Measurements from ENCODE around the gene COA1. TPM values are rescaled to one million over a fixed set of nuclear protein-coding genes. Genes with fewer than 3 reads are reported as not detected.
A peak's percentile ranks its signal among the peaks of the same experiment; 100 is the strongest.
"Not testable (repeated sequence)": the region's sequence is repeated elsewhere in the genome, so short reads cannot be mapped to it uniquely, and the experiment has no call there.

COA1 gene
- total RNA-seq, 2 experiments from 2014 or later: 56.0 to 57.3 TPM

GRCh38 chr7:43640679-43641078 is 88.6 kb downstream of the COA1 start:
- Mint-ChIP-seq H3K4me3 (no peak overlapping the region), H3K27me3 (no peaks in the 10 kb centered on the region), H3K36me3 (ENCODE audit: low read depth) (peaks cover 89% of the 10 kb centered on the region), H3K9me3 (no peaks in the 10 kb centered on the region), H3K4me1 (peaks cover 58% of the 10 kb centered on the region), H3K27ac (no peak overlapping the region)
- ChIA-PET CTCF (interaction anchor here (1.2 to 1.7 kb wide), 2 partner anchors 59 kb away, joined by 8 to 12 read pairs; partner anchors contain the start of gene STK17A), POLR2A (interaction anchor here (1.3 to 3.6 kb wide), 4 partner anchors 8 to 58 kb away, joined by 4 to 19 read pairs (median 6); partner anchors contain the start of gene STK17A)
- DNase-seq: no peak

GRCh38 chr7:43639858-43640491 is 89.3 kb downstream of the COA1 start:
- H3K36me3 Mint-ChIP-seq (ENCODE audit: low read depth): peaks cover 88% of the 10 kb centered on the region
- H3K27me3 Mint-ChIP-seq: no peaks in the 10 kb centered on the region
- POLR2A ChIA-PET: interaction anchor here (0.7 to 3.6 kb wide), 6 partner anchors 9 to 57 kb away, joined by 3 to 19 read pairs (median 4); partner anchors contain the start of gene STK17A
- DNase-seq: no peak
- H3K9me3 Mint-ChIP-seq: no peaks in the 10 kb centered on the region
- H3K4me1 Mint-ChIP-seq: peaks cover 57% of the 10 kb centered on the region
- no peak overlapping the region for H3K4me3 Mint-ChIP-seq
- no peak overlapping the region for H3K27ac Mint-ChIP-seq
- CTCF ChIA-PET: interaction anchor here (1.2 to 2.4 kb wide), 4 partner anchors 8 to 60 kb away, joined by 3 to 12 read pairs (median 7); partner anchors contain the start of gene STK17A

- ChIA-PET CTCF (interaction anchor here (1.3 to 2.4 kb wide), 3 partner anchors 10 to 63 kb away, joined by 6 to 16 read pairs (median 6); partner anchors contain the start of gene STK17A), POLR2A (interaction anchor here (1.9 to 3.6 kb wide), 2 partner anchors 11 to 52 kb away, joined by 5 to 19 read pairs; no protein-coding TSS in a partner anchor)
- no peak for DNase-seq
- no peaks in the 10 kb centered on the region for H3K9me3 Mint-ChIP-seq
- H3K27me3 Mint-ChIP-seq: no peaks in the 10 kb centered on the region
- H3K27ac Mint-ChIP-seq: peak overlapping the region; percentile 71
- peaks cover 43% of the 10 kb centered on the region for H3K4me1 Mint-ChIP-seq
- peaks cover 90% of the 10 kb centered on the region for H3K36me3 Mint-ChIP-seq (ENCODE audit: low read depth)
- H3K4me3 Mint-ChIP-seq: no peak overlapping the region
These were observed 92.1 kb downstream of the COA1 start for GRCh38 chr7:43637114-43637806.

- Mint-ChIP-seq H3K4me1 (peaks cover 52% of the 10 kb centered on the region), H3K9me3 (no peaks in the 10 kb centered on the region), H3K4me3 (no peak overlapping the region), H3K27me3 (no peaks in the 10 kb centered on the region), H3K36me3 (ENCODE audit: low read depth) (peaks cover 92% of the 10 kb centered on the region), H3K27ac (no peak overlapping the region)
- no peak for DNase-seq
- POLR2A ChIA-PET: interaction anchor here (0.9 to 1.5 kb wide), 2 partner anchors 14 to 44 kb away, joined by 3 to 5 read pairs; no protein-coding TSS in a partner anchor
- CTCF ChIA-PET: interaction anchor here (1.7 kb wide), 1 partner anchor 54 kb away, joined by 5 read pairs; the partner anchor contains the start of gene STK17A
These were observed 93.2 kb downstream of the COA1 start for GRCh38 chr7:43636093-43636492.

DNA sequence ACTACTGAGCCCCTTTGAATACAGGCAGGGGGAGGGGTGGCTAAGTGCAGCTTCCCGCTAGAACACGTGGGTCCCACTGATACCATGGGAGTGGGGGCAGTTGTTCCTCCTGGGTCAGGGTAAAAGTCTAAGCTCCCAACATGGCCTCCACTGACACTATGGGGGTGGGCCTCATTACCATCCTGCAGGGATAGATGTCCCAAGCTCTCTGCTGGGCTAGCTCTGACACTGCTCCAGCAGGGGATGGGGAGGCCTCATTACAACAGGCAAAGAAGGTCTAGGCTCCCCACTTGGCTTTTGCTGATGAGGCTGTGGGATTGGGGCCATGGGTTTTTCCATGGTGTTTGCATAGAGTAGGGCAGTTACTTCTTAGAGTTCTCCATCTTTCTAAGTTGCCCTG is 94.9 kb downstream of the COA1 start:
- DNase-seq: no peak
- peaks cover 88% of the 10 kb centered on the region for H3K36me3 Mint-ChIP-seq (ENCODE audit: low read depth)
- ChIA-PET CTCF (interaction anchor here (1.2 to 1.7 kb wide), 2 partner anchors 52 to 66 kb away, joined by 3 to 5 read pairs; partner anchors contain the start of gene STK17A), POLR2A (no interaction called here)
- H3K27me3 Mint-ChIP-seq: no peaks in the 10 kb centered on the region
- no peak overlapping the region for H3K4me3 Mint-ChIP-seq
- peaks cover 55% of the 10 kb centered on the region for H3K4me1 Mint-ChIP-seq
- H3K9me3 Mint-ChIP-seq: no peaks in the 10 kb centered on the region
- no peak overlapping the region for H3K27ac Mint-ChIP-seq

DNA sequence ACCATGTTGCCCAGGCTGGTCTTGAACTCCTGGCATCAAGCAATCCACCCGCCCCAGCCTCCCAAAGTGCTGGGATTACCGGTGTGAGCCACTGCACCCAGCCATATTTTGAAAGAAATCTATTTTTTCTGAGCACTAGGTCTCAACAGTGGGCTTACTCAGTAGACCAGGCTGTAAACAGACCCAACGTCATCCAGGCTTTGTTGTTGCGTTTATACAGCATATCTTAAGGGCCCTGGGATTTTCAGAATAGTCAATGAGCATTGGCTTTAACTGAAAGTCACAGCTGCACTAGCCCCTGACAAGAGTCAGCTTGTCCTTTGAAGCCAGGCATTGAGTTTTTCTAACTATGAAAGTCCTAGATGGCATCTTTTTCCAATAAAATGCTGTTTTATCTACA is 96.6 kb downstream of the COA1 start:
- POLR2A ChIA-PET: interaction anchor here (2.0 to 2.5 kb wide), 2 partner anchors 16 to 50 kb away, joined by 5 to 8 read pairs; partner anchors contain the start of gene STK17A
- H3K36me3 Mint-ChIP-seq (ENCODE audit: low read depth): peaks cover 89% of the 10 kb centered on the region

DNA sequence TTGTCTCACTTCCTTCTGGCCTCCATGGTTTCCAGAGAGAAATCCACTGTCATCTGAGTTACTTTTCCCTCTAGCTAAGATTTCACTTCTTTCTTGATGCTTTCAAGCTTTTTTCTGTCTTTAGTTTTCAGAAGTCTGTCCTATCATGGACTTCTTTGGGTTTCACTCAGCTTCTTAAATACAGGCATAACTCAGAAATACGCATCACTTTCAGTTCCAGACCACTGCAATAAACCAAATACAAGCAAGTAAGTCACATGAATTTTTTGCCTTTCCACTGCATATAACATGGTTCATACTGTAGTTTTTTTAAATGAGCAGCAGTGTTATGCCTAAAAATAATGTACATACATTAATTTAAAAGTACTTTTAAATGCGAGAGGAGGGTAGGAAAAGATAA is 97.8 kb downstream of the COA1 start:
- CTCF ChIA-PET: no interaction called here
- Mint-ChIP-seq H3K4me3 (no peak overlapping the region), H3K27me3 (no peaks in the 10 kb centered on the region)

More for the DNA sequence above, 96.6 kb downstream of the COA1 start:
- Mint-ChIP-seq H3K27me3 (no peaks in the 10 kb centered on the region), H3K9me3 (no peaks in the 10 kb centered on the region), H3K4me3 (no peak overlapping the region), H3K27ac (no peak overlapping the region), H3K4me1 (peaks cover 58% of the 10 kb centered on the region)
- no peak for DNase-seq
- CTCF ChIA-PET: interaction anchor here (0.7 to 1.1 kb wide), 2 partner anchors 50 to 68 kb away, joined by 3 to 4 read pairs; partner anchors contain the start of gene STK17A

DNA sequence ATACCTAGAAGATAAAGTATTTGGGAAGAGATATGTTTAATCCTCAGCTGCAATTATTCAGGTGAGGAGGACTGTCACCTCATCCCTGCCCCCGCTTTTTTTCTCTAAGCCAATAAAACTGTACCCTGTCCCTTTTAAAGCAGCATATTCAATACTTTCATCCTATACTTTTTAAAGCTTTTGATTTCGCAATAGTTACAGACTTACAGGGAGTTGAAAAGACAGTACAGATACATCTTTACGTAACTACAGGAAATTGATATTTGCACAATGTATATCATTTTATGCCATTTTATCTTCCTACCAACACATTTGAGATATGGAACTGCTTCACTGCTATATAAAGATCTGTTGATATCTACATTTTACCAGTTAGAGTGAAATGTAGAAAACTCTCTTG is 98.8 kb downstream of the COA1 start:
- H3K4me1 Mint-ChIP-seq: peaks cover 60% of the 10 kb centered on the region
- CTCF ChIA-PET: interaction anchor here (6.0 kb wide), 1 partner anchor 48 kb away, joined by 32 read pairs; the partner anchor contains the start of gene STK17A
- no peak overlapping the region for H3K4me3 Mint-ChIP-seq
- H3K27me3 Mint-ChIP-seq: no peaks in the 10 kb centered on the region
- H3K9me3 Mint-ChIP-seq: no peaks in the 10 kb centered on the region
- POLR2A ChIA-PET: interaction anchor here (0.6 to 3.3 kb wide), 5 partner anchors 10 to 75 kb away, joined by 3 to 12 read pairs (median 5); partner anchors contain the start of gene STK17A
- DNase-seq: no peak
- H3K36me3 Mint-ChIP-seq (ENCODE audit: low read depth): peaks cover 89% of the 10 kb centered on the region
- H3K27ac Mint-ChIP-seq: no peak overlapping the region

More for the DNA sequence above, 97.8 kb downstream of the COA1 start:
- Mint-ChIP-seq H3K36me3 (ENCODE audit: low read depth) (peaks cover 88% of the 10 kb centered on the region), H3K27ac (no peak overlapping the region), H3K4me1 (peaks cover 53% of the 10 kb centered on the region), H3K9me3 (no peaks in the 10 kb centered on the region)
- no peak for DNase-seq
- POLR2A ChIA-PET: interaction anchor here (2.5 to 2.9 kb wide), 2 partner anchors 17 to 48 kb away, joined by 8 to 12 read pairs; partner anchors contain the start of gene STK17A

DNA sequence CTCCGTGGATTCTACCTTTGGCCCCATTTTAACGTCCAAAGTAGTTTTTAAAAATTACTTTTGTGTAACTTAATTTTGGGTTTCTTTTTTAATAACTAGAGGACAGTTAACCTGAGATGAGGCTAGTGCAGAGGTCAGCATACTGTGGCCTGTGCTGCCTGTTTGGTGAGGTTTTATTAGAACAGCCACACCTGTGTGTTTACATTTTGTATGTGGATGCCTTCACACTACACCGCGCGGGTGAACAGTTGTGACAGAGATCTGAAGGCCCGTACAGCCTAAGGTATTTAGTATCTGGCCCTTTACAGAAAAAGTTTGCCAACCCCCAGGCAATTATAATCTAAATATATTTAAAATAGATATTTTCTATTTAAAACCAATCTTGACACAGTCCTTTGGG is 99.5 kb downstream of the COA1 start:
- no peak for DNase-seq
- H3K4me3 Mint-ChIP-seq: no peak overlapping the region
- POLR2A ChIA-PET: interaction anchor here (1.0 to 3.3 kb wide), 4 partner anchors 9 to 70 kb away, joined by 3 to 12 read pairs (median 8); partner anchors contain the start of gene STK17A
- H3K27ac Mint-ChIP-seq: no peak overlapping the region
- CTCF ChIA-PET: interaction anchor here (6.0 kb wide), 1 partner anchor 48 kb away, joined by 32 read pairs; the partner anchor contains the start of gene STK17A
- H3K9me3 Mint-ChIP-seq: no peaks in the 10 kb centered on the region
- H3K27me3 Mint-ChIP-seq: no peaks in the 10 kb centered on the region
- peaks cover 61% of the 10 kb centered on the region for H3K4me1 Mint-ChIP-seq
- H3K36me3 Mint-ChIP-seq (ENCODE audit: low read depth): peaks cover 91% of the 10 kb centered on the region

DNA sequence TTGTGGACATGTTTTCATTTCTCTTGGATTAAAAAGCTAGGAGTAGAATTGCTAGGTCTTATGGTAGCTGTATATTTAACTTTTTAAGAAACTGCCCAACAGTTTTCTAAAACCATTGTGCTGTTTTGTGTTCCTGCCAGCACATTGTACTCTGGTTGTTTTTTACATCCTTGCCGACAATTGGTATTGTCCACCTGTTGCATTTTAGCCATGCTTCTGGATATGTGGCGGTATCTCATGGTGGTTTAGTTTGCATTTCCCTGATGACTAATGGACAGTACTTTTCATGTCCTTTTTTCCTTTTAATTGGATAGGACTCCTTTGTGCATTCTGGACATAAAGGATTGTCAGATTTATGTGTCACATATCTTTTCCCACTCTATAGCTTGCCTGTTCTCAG is 100.9 kb downstream of the COA1 start:
- CTCF ChIA-PET: interaction anchor here (0.6 to 6.0 kb wide), 5 partner anchors 46 to 211 kb away, joined by 3 to 32 read pairs (median 3); partner anchors contain the start of gene STK17A
- DNase-seq: no peak
- H3K27me3 Mint-ChIP-seq: no peaks in the 10 kb centered on the region
- peak overlapping the region; percentile 47 for H3K27ac Mint-ChIP-seq
- no peak overlapping the region for H3K4me3 Mint-ChIP-seq
- POLR2A ChIA-PET: interaction anchor here (0.9 to 3.8 kb wide), 5 partner anchors 8 to 46 kb away, joined by 3 to 27 read pairs (median 6); partner anchors contain the start of gene STK17A
- H3K36me3 Mint-ChIP-seq (ENCODE audit: low read depth): peaks cover 91% of the 10 kb centered on the region
- peaks cover 73% of the 10 kb centered on the region for H3K4me1 Mint-ChIP-seq
- H3K9me3 Mint-ChIP-seq: no peaks in the 10 kb centered on the region

GRCh38 chr7:43627798-43628197 is 101.5 kb downstream of the COA1 start:
- H3K27ac Mint-ChIP-seq, DNase-seq, H3K27me3 Mint-ChIP-seq, H3K4me3 Mint-ChIP-seq, H3K9me3 Mint-ChIP-seq: not testable (repeated sequence)
- Mint-ChIP-seq H3K4me1 (peaks cover 74% of the 10 kb centered on the region), H3K36me3 (ENCODE audit: low read depth) (peaks cover 89% of the 10 kb centered on the region)
- ChIA-PET POLR2A (interaction anchor here (1.0 to 3.8 kb wide), 4 partner anchors 7 to 45 kb away, joined by 3 to 27 read pairs (median 8); partner anchors contain the start of gene STK17A), CTCF (interaction anchor here (0.7 to 6.0 kb wide), 3 partner anchors 10 to 212 kb away, joined by 3 to 32 read pairs (median 3); partner anchors contain the start of gene STK17A)

- DNase-seq: no peak
- ChIA-PET CTCF (interaction anchor here (6.0 kb wide), 1 partner anchor 44 kb away, joined by 32 read pairs; the partner anchor contains the start of gene STK17A), POLR2A (interaction anchor here (1.6 to 3.8 kb wide), 3 partner anchors 22 to 44 kb away, joined by 6 to 27 read pairs (median 11); partner anchors contain the start of gene STK17A)
- H3K36me3 Mint-ChIP-seq (ENCODE audit: low read depth): peaks cover 89% of the 10 kb centered on the region
- H3K4me1 Mint-ChIP-seq: peaks cover 77% of the 10 kb centered on the region
- H3K4me3 Mint-ChIP-seq: no peak overlapping the region
- no peaks in the 10 kb centered on the region for H3K9me3 Mint-ChIP-seq
- no peak overlapping the region for H3K27ac Mint-ChIP-seq
- no peaks in the 10 kb centered on the region for H3K27me3 Mint-ChIP-seq
These were observed 102.6 kb downstream of the COA1 start for GRCh38 chr7:43626695-43627094.

Measured in activated CD4-positive, alpha-beta memory T cell treated with anti-CD3 and anti-CD28 coated beads, Interleukin-2, amount 10 ng/mL, durations not matched to agents 7 days and 5 days (primary cell).